ENCODE measurements around the gene SRRM4.

The SRRM4 gene

DNA sequence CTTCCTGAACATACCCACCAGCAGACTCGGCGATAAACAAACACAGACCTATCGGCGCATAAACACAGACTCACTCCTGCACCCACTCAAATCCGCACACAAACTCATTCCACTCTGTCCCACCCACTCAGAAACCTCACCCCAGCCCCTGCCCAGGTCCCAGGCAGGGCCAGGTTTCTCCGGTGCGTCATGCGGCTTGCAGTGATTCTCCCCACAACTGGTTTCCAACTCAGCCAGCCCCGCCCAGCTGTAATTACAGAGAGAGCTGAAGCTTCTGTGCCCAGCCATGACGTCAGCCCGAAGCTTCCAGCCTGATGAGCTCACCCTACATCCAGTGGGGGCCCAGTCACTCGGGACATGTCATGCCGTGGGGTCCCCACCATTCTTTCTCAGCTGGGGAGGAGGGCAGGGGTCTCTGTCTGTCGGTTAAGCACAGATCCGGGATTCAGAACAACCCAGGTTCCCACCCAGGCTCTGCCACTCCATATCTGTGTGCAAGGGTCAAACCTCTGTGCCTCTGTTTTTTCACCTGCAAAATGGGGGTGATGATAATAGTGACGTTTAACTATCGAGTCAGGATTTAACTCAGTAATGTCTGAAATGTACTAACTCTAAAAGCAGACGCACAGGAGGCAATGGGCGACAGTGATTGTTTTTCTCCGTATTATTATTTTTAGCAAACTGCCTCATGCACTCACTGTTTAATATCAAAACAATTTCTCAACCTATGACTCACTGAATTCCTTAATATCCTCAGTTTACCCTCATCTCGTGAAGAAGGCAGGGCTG is 195.1 kb downstream of the SRRM4 start:
- no peak overlapping the region for H3K27ac Mint-ChIP-seq
- no peaks in the 10 kb centered on the region for H3K36me3 Mint-ChIP-seq
- H3K27me3 Mint-ChIP-seq = no peaks in the 10 kb centered on the region
- H3K9me3 Mint-ChIP-seq (ENCODE audit: low read depth) = no peaks in the 10 kb centered on the region
- no peaks in the 10 kb centered on the region for H3K4me1 Mint-ChIP-seq (ENCODE audit: low read depth)
- no peak overlapping the region for H3K4me3 Mint-ChIP-seq

- Mint-ChIP-seq H3K36me3 (no peaks in the 10 kb centered on the region), H3K27me3 (no peaks in the 10 kb centered on the region), H3K4me3 (no peak overlapping the region), H3K9me3 (ENCODE audit: low read depth) (no peaks in the 10 kb centered on the region), H3K4me1 (ENCODE audit: low read depth) (no peaks in the 10 kb centered on the region), H3K27ac (no peak overlapping the region)
Observed at GRCh38 chr12:119177056-119177325, 195.7 kb downstream of the SRRM4 start.

DNA sequence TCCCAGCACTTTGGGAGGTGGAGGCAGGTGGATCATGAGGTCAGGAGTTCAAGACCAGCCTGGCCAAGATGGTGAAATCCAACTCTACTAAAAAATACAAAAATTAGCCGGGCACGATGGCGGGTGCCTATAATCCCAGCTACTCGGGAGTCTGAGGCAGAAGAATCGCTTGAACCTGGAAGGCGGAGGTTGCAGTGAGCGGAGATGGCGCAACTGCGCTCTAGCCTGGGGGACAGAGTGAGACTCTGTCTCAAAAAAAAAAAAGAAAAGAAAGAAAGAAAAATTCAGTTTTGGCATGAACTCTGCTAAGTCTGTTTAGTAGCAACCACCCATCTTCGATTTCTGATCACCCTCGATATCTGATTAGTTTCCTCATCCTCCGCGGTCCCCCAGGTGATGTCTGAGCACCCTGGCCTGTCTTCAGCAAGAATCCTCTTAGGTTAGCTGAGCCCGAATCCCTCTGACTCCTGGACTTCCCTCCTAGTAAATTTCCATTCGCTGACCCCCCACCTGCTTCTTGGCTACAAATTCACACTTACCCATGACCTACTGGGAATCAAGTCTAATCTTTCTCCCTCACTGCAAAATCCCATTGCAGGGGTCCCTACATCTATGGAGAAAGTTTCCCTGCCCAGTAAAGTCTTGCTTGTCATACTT is 196.5 kb downstream of the SRRM4 start:
- Mint-ChIP-seq H3K27ac (no peak overlapping the region), H3K36me3 (no peaks in the 10 kb centered on the region), H3K27me3 (no peaks in the 10 kb centered on the region), H3K4me1 (ENCODE audit: low read depth) (no peaks in the 10 kb centered on the region), H3K4me3 (no peak overlapping the region), H3K9me3 (ENCODE audit: low read depth) (no peaks in the 10 kb centered on the region)

GRCh38 chr12:119178544-119179334 is 197.4 kb downstream of the SRRM4 start, which contains the start of gene HSPB8:
TSS of gene HSPB8 (plus strand) at chr12:119178931. CDS start at chr12:119179313, 382 bp downstream.
- H3K4me1 Mint-ChIP-seq (ENCODE audit: low read depth) = no peaks in the 10 kb centered on the region
- no peak within 1 kb of the TSS for H3K27ac Mint-ChIP-seq
- H3K4me3 Mint-ChIP-seq = no peak within 1 kb of the TSS
- H3K9me3 Mint-ChIP-seq (ENCODE audit: low read depth) = no peaks in the 10 kb centered on the region
- no peaks in the 10 kb centered on the region for H3K27me3 Mint-ChIP-seq
- H3K36me3 Mint-ChIP-seq = no peaks in the 10 kb centered on the region

DNA sequence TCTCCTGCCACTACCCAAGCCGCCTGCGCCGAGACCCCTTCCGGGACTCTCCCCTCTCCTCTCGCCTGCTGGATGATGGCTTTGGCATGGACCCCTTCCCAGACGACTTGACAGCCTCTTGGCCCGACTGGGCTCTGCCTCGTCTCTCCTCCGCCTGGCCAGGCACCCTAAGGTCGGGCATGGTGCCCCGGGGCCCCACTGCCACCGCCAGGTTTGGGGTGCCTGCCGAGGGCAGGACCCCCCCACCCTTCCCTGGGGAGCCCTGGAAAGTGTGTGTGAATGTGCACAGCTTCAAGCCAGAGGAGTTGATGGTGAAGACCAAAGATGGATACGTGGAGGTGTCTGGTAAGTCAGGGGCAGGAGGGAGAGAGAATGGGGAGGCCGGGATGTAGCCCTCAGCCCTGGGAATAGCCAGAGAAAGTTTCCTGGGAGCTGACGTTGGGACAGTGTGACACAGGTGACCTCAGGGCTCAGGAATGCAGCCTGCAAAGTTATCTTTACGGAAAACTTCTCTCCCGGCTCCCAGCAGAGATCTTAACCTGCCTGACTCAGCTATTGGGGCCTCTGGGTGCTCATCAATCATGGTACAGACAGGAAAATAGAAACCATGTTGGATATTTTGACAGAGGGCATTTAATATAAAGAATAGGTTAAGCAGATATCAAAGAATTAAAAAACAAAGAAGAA is 198.1 kb downstream of the SRRM4 start:
- no peak overlapping the region for H3K4me3 Mint-ChIP-seq
- no peaks in the 10 kb centered on the region for H3K4me1 Mint-ChIP-seq (ENCODE audit: low read depth)
- no peaks in the 10 kb centered on the region for H3K27me3 Mint-ChIP-seq
- H3K9me3 Mint-ChIP-seq (ENCODE audit: low read depth) = no peaks in the 10 kb centered on the region
- no peaks in the 10 kb centered on the region for H3K36me3 Mint-ChIP-seq
- no peak overlapping the region for H3K27ac Mint-ChIP-seq

DNA sequence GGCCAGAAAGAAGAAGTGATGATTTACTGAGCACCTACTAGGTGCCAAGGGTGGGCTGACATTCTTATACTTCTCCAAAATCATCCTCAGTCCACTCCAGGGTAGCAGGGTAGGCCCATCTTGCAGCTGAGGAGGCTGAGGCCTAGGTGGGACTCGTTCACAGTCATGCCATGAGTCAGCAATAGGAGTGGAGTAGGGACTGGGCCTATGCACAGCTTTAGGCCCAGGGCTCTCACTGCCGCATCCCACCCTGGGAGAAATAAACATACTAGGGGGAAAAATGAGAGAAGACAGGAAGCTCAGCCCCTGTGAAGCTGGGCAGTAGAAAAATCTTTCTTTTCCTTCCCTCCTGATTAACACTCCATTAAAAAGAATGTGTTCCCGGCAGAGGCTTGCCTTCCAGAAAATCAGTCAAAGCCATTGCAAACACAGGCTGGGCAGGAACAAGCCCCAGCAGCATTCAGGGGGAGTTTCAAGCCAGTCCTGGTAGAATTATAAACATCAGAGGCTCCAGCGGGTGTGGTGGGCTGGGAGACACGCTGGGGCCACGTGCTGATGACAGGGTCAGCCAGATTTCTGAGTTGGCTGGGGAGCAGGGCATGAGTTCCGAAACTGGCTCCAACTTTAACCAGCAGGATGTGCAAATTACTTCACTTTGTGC is 199.2 kb downstream of the SRRM4 start:
- Mint-ChIP-seq H3K4me1 (ENCODE audit: low read depth) (no peaks in the 10 kb centered on the region), H3K27me3 (no peaks in the 10 kb centered on the region), H3K9me3 (ENCODE audit: low read depth) (no peaks in the 10 kb centered on the region), H3K36me3 (no peaks in the 10 kb centered on the region), H3K4me3 (no peak overlapping the region), H3K27ac (no peak overlapping the region)

GRCh38 chr12:119181202-119181601 is 199.9 kb downstream of the SRRM4 start:
- Mint-ChIP-seq H3K36me3 (no peaks in the 10 kb centered on the region), H3K4me1 (ENCODE audit: low read depth) (no peaks in the 10 kb centered on the region), H3K27me3 (no peaks in the 10 kb centered on the region), H3K27ac (no peak overlapping the region), H3K9me3 (ENCODE audit: low read depth) (no peaks in the 10 kb centered on the region), H3K4me3 (no peak overlapping the region)

GRCh38 chr12:119181944-119182343 is 200.6 kb downstream of the SRRM4 start:
- Mint-ChIP-seq H3K36me3 (no peaks in the 10 kb centered on the region), H3K4me1 (ENCODE audit: low read depth) (no peaks in the 10 kb centered on the region), H3K27me3 (no peaks in the 10 kb centered on the region), H3K4me3 (no peak overlapping the region), H3K9me3 (ENCODE audit: low read depth) (no peaks in the 10 kb centered on the region), H3K27ac (no peak overlapping the region)

GRCh38 chr12:119182701-119183493 is 201.6 kb downstream of the SRRM4 start:
- no peaks in the 10 kb centered on the region for H3K27me3 Mint-ChIP-seq
- H3K9me3 Mint-ChIP-seq (ENCODE audit: low read depth) = no peaks in the 10 kb centered on the region
- H3K36me3 Mint-ChIP-seq = no peaks in the 10 kb centered on the region
- H3K4me3 Mint-ChIP-seq = no peak overlapping the region
- no peaks in the 10 kb centered on the region for H3K4me1 Mint-ChIP-seq (ENCODE audit: low read depth)
- no peak overlapping the region for H3K27ac Mint-ChIP-seq

- no peaks in the 10 kb centered on the region for H3K4me1 Mint-ChIP-seq (ENCODE audit: low read depth)
- no peaks in the 10 kb centered on the region for H3K27me3 Mint-ChIP-seq
- H3K36me3 Mint-ChIP-seq = no peaks in the 10 kb centered on the region
- no peak overlapping the region for H3K4me3 Mint-ChIP-seq
- no peak overlapping the region for H3K27ac Mint-ChIP-seq
- no peaks in the 10 kb centered on the region for H3K9me3 Mint-ChIP-seq (ENCODE audit: low read depth)
Observed at GRCh38 chr12:119183942-119184695, 202.8 kb downstream of the SRRM4 start.

GRCh38 chr12:119195256-119195655 is 213.9 kb downstream of the SRRM4 start:
- Mint-ChIP-seq H3K4me1 (ENCODE audit: low read depth) (no peaks in the 10 kb centered on the region), H3K27ac (no peak overlapping the region), H3K36me3 (no peaks in the 10 kb centered on the region), H3K4me3 (no peak overlapping the region), H3K27me3 (no peaks in the 10 kb centered on the region), H3K9me3 (ENCODE audit: low read depth) (no peaks in the 10 kb centered on the region)

DNA sequence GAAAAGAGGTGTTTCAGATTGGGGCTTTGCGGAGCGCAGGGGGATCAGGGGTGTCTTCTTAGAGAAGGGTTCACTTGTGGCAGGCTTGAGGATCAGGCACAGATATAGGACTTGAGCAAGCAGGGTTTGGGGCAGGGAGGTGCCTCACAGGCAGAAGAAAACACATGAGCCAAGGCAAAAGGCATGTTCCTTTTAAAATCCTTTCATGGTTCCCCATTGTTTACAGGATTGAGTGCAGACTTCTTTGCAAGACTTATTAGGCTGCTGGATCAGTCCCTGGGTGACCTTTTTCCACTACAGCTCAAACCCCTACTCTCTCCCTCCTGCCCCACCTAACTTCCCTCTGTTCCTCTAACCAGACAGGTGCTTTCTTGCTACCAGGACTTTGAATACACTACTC is 217.1 kb downstream of the SRRM4 start:
- H3K27ac Mint-ChIP-seq = no peak overlapping the region
- H3K9me3 Mint-ChIP-seq (ENCODE audit: low read depth) = no peaks in the 10 kb centered on the region
- H3K27me3 Mint-ChIP-seq = peaks cover 3% of the 10 kb centered on the region
- no peaks in the 10 kb centered on the region for H3K36me3 Mint-ChIP-seq
- no peaks in the 10 kb centered on the region for H3K4me1 Mint-ChIP-seq (ENCODE audit: low read depth)
- H3K4me3 Mint-ChIP-seq = no peak overlapping the region

GRCh38 chr12:119200601-119201000 is 219.3 kb downstream of the SRRM4 start:
- Mint-ChIP-seq H3K4me1 (ENCODE audit: low read depth) (no peaks in the 10 kb centered on the region), H3K36me3 (no peaks in the 10 kb centered on the region), H3K4me3 (no peak overlapping the region), H3K9me3 (ENCODE audit: low read depth) (no peaks in the 10 kb centered on the region), H3K27ac (no peak overlapping the region), H3K27me3 (peaks cover 3% of the 10 kb centered on the region)

All from activated naive CD8-positive, alpha-beta T cell (primary cell).